A549 (cell line): ENCODE measurements around the gene DDR1. TPM values are rescaled to one million over a fixed set of nuclear protein-coding genes. Genes with fewer than 3 reads are reported as not detected.

ENCODE experiments used
- ATAC-seq, 2 experiments: fragments of 200-7000 bp in 1 of 2; fragments of >200 bp in 1 of 2; cut with Nextera tagmentation in 1 of 2; cut with Tn5 transposase in 1 of 2; 3 replicates each; pipeline versions ENCODE4 v1.8.0 to v1.9.1; 2018 to 2020; ENCODE audit warnings: mild to moderate bottlenecking in 1 of 2, moderate library complexity in 1 of 2
- CTCF ChIA-PET: fragments of 300-600 bp; sonication (Branson Sonifier 250); formaldehyde crosslinking; extraction: SDS; loops from one replicate; lab custom pipeline; 2021; ENCODE audit warnings: antibody characterized with exemption, inconsistent platforms; lab: Yijun Ruan, JAX
- POLR2A ChIA-PET: fragments of 350-600 bp; formaldehyde crosslinking; extraction: SDS; loops from one replicate; lab custom pipeline; 2021; ENCODE audit warnings: antibody characterized with exemption, inconsistent platforms; lab: Yijun Ruan, JAX
- DNase-seq, 2 experiments: peaks; one replicate each; pipeline versions ENCODE4 v3.0.0 to v3.0.0-alpha.2; 2011 to 2016; ENCODE audit warnings: low read depth in 1 of 2, low spot score in 1 of 2
- FAIRE-seq: peaks from 2 replicates; lab custom pipeline; 2011; peaks lifted over from hg19 to GRCh38; lab: Jason Lieb, UNC
- H3K27ac ChIP-seq, 2 experiments: fragments of >200 bp; sonication (Bioruptor Twin); formaldehyde crosslinking; 3 replicates each; pipeline ENCODE4 v1.5.1; 2016 to 2017
- H3K4me1 ChIP-seq: fragments of >200 bp; sonication (Bioruptor Twin); formaldehyde crosslinking; 3 replicates; pipeline ENCODE4 v1.6.1; 2016
- H3K4me2 ChIP-seq: fragments of >200 bp; sonication (Bioruptor Twin); formaldehyde crosslinking; 3 replicates; pipeline ENCODE4 v1.6.1; 2016
- H3K4me3 ChIP-seq: fragments of >200 bp; sonication (Bioruptor Twin); formaldehyde crosslinking; 3 replicates; pipeline ENCODE4 v1.5.1; 2016
- H3K9me3 ChIP-seq: fragments of >200 bp; sonication (Bioruptor Twin); formaldehyde crosslinking; 3 replicates; pipeline ENCODE4 v1.6.1; 2016
- CHD4 ChIP-seq: fragments of 200-600 bp; sonication (generic); IDR thresholded peaks from 2 replicates; pipeline ENCODE4 v1.6.1; 2016; ENCODE audit warnings: antibody characterized with exemption, mild to moderate bottlenecking, borderline replicate concordance
- EHMT2 ChIP-seq: fragments of 200-600 bp; sonication (generic); IDR thresholded peaks from 2 replicates; pipeline ENCODE4 v1.6.1; 2016; ENCODE audit warnings: antibody characterized with exemption, low read depth, mild to moderate bottlenecking, moderate library complexity
- FOSB ChIP-seq: fragments of 250-450 bp; sonication (Bioruptor Pico); IDR thresholded peaks from 2 replicates; pipeline ENCODE4 v1.5.0; 2020; ENCODE audit warnings: mild to moderate bottlenecking, moderate library complexity
- GATA3 ChIP-seq: IDR thresholded peaks from 2 replicates; pipeline ENCODE4 v1.6.1; 2012; ENCODE audit warnings: borderline replicate concordance
- HDAC2 ChIP-seq: fragments of 200-600 bp; sonication (generic); IDR thresholded peaks from 2 replicates; pipeline ENCODE4 v1.6.1; 2016
- HEYL ChIP-seq: fragments of 250-450 bp; sonication (Bioruptor Pico); IDR thresholded peaks from 2 replicates; pipeline ENCODE4 v1.8.0; 2021; ENCODE audit warnings: mild to moderate bottlenecking, moderate library complexity
- MAFK ChIP-seq: fragments of 450-650 bp; IDR thresholded peaks from 2 replicates; pipeline ENCODE4 v1.6.1; 2014; ENCODE audit not compliant: partially characterized antibody
- NPAS2 ChIP-seq: fragments of 250-450 bp; sonication (Bioruptor Pico); IDR thresholded peaks from 2 replicates; pipeline ENCODE4 v1.8.0; 2022; ENCODE audit warnings: mild to moderate bottlenecking, moderate library complexity, borderline replicate concordance
- PHF8 ChIP-seq: fragments of 200-600 bp; sonication (generic); IDR thresholded peaks from 2 replicates; pipeline ENCODE4 v1.6.1; 2016; ENCODE audit warnings: low read depth, mild to moderate bottlenecking, antibody characterized with exemption, moderate library complexity, borderline replicate concordance
- POLR2AphosphoS2 ChIP-seq: conservative IDR thresholded peaks from 2 replicates; pipeline ENCODE4 v1.6.1; 2012; ENCODE audit warnings: low read length, improper control_type of control experiment, inconsistent platforms
- TP53 ChIP-seq: fragments of 250-450 bp; sonication (Bioruptor Pico); IDR thresholded peaks from 2 replicates; pipeline ENCODE4 v1.5.0; 2021; ENCODE audit warnings: mild to moderate bottlenecking, moderate library complexity
- ZSCAN20 ChIP-seq: fragments of 250-450 bp; sonication (Bioruptor Pico); IDR thresholded peaks from 2 replicates; pipeline ENCODE4 v1.8.0; 2022; ENCODE audit warnings: mild to moderate bottlenecking, moderate library complexity
- WGBS: methylation state at CpG from one replicate; pipeline ENCODE4 v1.1.6; 2017; ENCODE audit errors: missing lambda C conversion rate; 5-methylcytosine and 5-hydroxymethylcytosine counted together
- polyA plus RNA-seq, 4 experiments: library from polyadenylated mRNA; depleted of rRNA in 3 of 4; stranded (reverse); fragments of >200 nt; fragmentation: RNase III in 1 of 4; extraction: RNeasy Plus Mini Kit Qiagen cat#74134 plus additional on column Dnase treatment in 1 of 4; gene quantifications; 2 replicates in 3 of 4; 3 replicates in 1 of 4; pipeline ENCODE4 v1.2.3, GENCODE V29; 2011 to 2017
- TF ChIP-seq, protein P1 (sequence below): fragments of 250-450 bp; sonication (Bioruptor Pico); IDR thresholded peaks from 2 replicates; pipeline ENCODE4 v1.5.0; 2021; ENCODE audit warnings: mild to moderate bottlenecking, moderate library complexity, borderline replicate concordance
- TF ChIP-seq, protein P2 (sequence below): fragments of >200 bp; sonication (Bioruptor Twin); formaldehyde crosslinking; IDR thresholded peaks from 3 replicates; pipeline ENCODE4 v1.6.1; 2016

DDR1 gene
- polyA plus RNA-seq, 2 of the 4 experiments (the other 2 are of a cell fraction): 19.8 to 43.5 TPM

GRCh38 chr6:30841644-30842504 is 42.4 kb upstream of the DDR1 start:
- ATAC-seq: no peak
- H3K27ac ChIP-seq: no peak overlapping the region
- no peaks in the 10 kb centered on the region for H3K9me3 ChIP-seq
- no peak overlapping the region for H3K4me2 ChIP-seq
- H3K4me1 ChIP-seq: peaks cover 31% of the 10 kb centered on the region
- FAIRE-seq: no peak
- WGBS: 78% methylated on average over 6 of the region's 6 CpGs
- no peak overlapping the region for H3K4me3 ChIP-seq
- ChIA-PET POLR2A (no interaction called here), CTCF (interaction anchor here (1.0 to 3.0 kb wide), 3 partner anchors 14 to 26 kb away, joined by 3 to 16 read pairs (median 3); no protein-coding TSS in a partner anchor)
- TF ChIP-seq, protein P1, sequence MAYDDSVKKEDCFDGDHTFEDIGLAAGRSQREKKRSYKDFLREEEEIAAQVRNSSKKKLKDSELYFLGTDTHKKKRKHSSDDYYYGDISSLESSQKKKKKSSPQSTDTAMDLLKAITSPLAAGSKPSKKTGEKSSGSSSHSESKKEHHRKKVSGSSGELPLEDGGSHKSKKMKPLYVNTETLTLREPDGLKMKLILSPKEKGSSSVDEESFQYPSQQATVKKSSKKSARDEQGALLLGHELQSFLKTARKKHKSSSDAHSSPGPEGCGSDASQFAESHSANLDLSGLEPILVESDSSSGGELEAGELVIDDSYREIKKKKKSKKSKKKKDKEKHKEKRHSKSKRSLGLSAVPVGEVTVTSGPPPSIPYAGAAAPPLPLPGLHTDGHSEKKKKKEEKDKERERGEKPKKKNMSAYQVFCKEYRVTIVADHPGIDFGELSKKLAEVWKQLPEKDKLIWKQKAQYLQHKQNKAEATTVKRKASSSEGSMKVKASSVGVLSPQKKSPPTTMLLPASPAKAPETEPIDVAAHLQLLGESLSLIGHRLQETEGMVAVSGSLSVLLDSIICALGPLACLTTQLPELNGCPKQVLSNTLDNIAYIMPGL (CRISPR knock-in tag): no peak
- no peak for TF ChIP-seq ZSCAN20
- no peak for TF ChIP-seq HEYL (CRISPR knock-in tag)
- TF ChIP-seq, protein P2, sequence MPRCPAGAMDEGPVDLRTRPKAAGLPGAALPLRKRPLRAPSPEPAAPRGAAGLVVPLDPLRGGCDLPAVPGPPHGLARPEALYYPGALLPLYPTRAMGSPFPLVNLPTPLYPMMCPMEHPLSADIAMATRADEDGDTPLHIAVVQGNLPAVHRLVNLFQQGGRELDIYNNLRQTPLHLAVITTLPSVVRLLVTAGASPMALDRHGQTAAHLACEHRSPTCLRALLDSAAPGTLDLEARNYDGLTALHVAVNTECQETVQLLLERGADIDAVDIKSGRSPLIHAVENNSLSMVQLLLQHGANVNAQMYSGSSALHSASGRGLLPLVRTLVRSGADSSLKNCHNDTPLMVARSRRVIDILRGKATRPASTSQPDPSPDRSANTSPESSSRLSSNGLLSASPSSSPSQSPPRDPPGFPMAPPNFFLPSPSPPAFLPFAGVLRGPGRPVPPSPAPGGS: no peak
- no peak for DNase-seq

DNA sequence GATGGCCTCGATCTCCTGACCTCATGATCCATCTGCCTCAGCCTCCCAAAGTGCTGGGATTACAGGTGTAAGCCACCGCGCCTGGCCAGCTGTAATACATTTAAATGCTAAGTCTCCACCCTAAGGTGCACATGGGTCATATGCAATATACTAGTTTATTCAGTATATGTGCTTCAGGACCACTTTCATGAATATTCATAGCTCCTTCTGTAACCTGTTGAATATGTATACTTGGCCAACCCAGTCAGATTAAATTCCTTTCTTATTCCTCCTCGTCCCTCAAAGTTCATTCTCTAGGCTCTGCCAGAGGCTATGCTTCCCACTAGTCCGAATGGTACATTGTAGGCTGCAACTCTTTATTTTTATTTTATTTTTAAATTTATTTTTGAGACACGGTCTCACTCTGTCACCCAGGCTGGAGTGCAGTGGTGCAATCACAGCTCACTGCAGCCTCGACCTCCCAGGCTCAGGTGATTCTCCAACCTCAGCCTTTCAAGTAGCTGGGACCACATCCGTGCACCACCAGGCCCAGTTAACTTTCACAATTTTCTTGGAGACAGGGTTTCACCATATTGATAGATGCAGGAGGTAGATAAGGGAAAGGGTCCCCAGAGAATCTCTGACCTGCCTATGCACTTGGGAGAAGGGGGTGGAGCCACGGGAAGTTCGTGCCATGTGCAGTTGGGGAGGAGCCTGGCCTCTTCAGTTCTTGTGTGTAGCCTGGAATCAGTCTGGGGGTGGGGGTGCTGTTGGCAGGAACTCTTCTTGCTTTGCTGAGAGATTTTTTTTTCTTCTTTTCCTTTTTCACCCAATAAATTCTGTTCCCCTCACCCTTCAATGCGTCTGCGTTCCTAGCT is 41.3 kb upstream of the DDR1 start:
- POLR2A ChIA-PET: no interaction called here
- H3K4me3 ChIP-seq: no peak overlapping the region
- TF ChIP-seq HEYL (CRISPR knock-in tag) (no peak), CHD4 (no peak), MAFK (no peak), ZSCAN20 (no peak), GATA3 (no peak), HDAC2 (no peak), PHF8 (no peak), NPAS2 (CRISPR knock-in tag) (no peak), EHMT2 (no peak), FOSB (no peak), TP53 (CRISPR knock-in tag) (no peak), POLR2AphosphoS2 (no peak)
- TF ChIP-seq, protein P1 (CRISPR knock-in tag): no peak
- TF ChIP-seq, all 56 proteins: peak for 0
- DNase-seq (no peak), FAIRE-seq (no peak), ATAC-seq (no peak)
- WGBS: 87% methylated on average over 12 of the region's 12 CpGs
- CTCF ChIA-PET: interaction anchor here (0.9 to 3.0 kb wide), 4 partner anchors 14 to 524 kb away, joined by 3 to 16 read pairs (median 10); no protein-coding TSS in a partner anchor
- Histone ChIP-seq H3K9me3 (no peaks in the 10 kb centered on the region), H3K4me1 (peaks cover 31% of the 10 kb centered on the region), H3K27ac (peak overlapping the region in 1 of 2 experiments; percentile 55; a peak in 1 of 6 replicates), H3K4me2 (peak overlapping the region; percentile 44; the same call in 2 of the 3 replicates)
